NCI-H187 (cell line): ENCODE data around the gene DEDD.

Experiments used
- DNase-seq, 2 experiments: peaks; one replicate each; lab custom pipeline; 2025; lab: John Stamatoyannopoulos, UW

The DEDD gene

GRCh38 chr1:161132410-161133219, at the start of gene DEDD:
Gene DEDD, minus strand, starts transcription at chr1:161132667. Its CDS starts 8,205 bp downstream, at chr1:161124462.
- peak; percentile 98 for DNase-seq

- DNase-seq = no peak
Observed at GRCh38 chr1:161182214-161182613, 49.7 kb upstream of the DEDD start.

GRCh38 chr1:161180639-161181038, 48.2 kb upstream of the DEDD start:
- no peak for DNase-seq

- no peak for DNase-seq
Observed at GRCh38 chr1:161179698-161180097, 47.2 kb upstream of the DEDD start.

GRCh38 chr1:161177936-161178244, 45.4 kb upstream of the DEDD start:
- DNase-seq = no peak

GRCh38 chr1:161177112-161177935, 44.9 kb upstream of the DEDD start, which contains the start of gene B4GALT3:
Gene B4GALT3, minus strand, starts transcription at chr1:161177507. Its CDS starts 1,447 bp downstream, at chr1:161176060.
- DNase-seq = peak; percentile 89 to 95

- no peak for DNase-seq
Observed at GRCh38 chr1:161176468-161177111, 44.1 kb upstream of the DEDD start.

GRCh38 chr1:161175771-161176453, 43.4 kb upstream of the DEDD start:
- DNase-seq = no peak

GRCh38 chr1:161174911-161175310, 42.4 kb upstream of the DEDD start:
- DNase-seq = no peak

- DNase-seq = no peak
Observed at GRCh38 chr1:161173711-161174110, 41.2 kb upstream of the DEDD start.

GRCh38 chr1:161172776-161173376, 40.4 kb upstream of the DEDD start:
- DNase-seq = no peak

- DNase-seq = no peak
Observed at GRCh38 chr1:161172349-161172748, 39.9 kb upstream of the DEDD start.

GRCh38 chr1:161171696-161172095, 39.2 kb upstream of the DEDD start:
- DNase-seq = no peak

- DNase-seq = no peak
Observed at GRCh38 chr1:161171191-161171590, 38.7 kb upstream of the DEDD start.

- no peak for DNase-seq
Observed at GRCh38 chr1:161168906-161169305, 36.4 kb upstream of the DEDD start.

GRCh38 chr1:161166669-161167548, 34.4 kb upstream of the DEDD start:
- no peak for DNase-seq

- peak; percentile 98 to 99 for DNase-seq
Observed at GRCh38 chr1:161165742-161166668, 33.5 kb upstream of the DEDD start, which contains the start of gene PPOX. Gene PPOX, plus strand, starts transcription at chr1:161166426. Its CDS starts 422 bp downstream, at chr1:161166848.

GRCh38 chr1:161164901-161165610, 32.6 kb upstream of the DEDD start:
- no peak for DNase-seq

- no peak for DNase-seq
Observed at GRCh38 chr1:161163793-161164192, 31.3 kb upstream of the DEDD start.
